ENCODE results near the gene CAPN5. TPM values are rescaled to one million over a fixed set of nuclear protein-coding genes. Genes with fewer than 3 reads are reported as not detected.

CAPN5 gene
- polyA plus RNA-seq, 3 donors = 0.28 to 0.83 (median 0.62) TPM

DNA sequence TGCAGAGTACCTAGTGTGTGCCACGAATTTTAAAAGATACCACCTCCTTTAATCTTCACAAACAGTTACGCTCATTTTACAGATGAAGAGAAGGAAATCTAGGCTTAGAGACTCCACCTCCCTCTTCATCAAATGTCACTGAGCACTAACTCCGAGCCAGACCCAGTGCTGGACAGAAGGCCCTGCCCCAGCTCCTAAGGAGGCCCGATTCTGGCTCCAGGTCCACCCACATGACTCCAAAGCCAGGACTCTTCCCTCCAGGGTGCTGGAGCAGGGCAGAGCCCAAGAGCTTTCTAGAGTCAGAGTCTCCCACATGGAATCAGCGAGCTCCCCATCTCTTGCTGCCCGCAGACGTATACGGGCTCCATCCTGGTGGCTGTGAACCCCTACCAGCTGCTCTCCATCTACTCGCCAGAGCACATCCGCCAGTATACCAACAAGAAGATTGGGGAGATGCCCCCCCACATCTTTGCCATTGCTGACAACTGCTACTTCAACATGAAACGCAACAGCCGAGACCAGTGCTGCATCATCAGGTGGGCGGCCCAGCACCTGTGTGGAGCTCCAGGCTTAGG is 88.9 kb downstream of the CAPN5 start:
- H3K4me3 ChIP-seq (replicated peaks in 1 of 3; ENCODE audit: low read depth in 2 of 3, low read length in 3 of 3) = no peak overlapping the region
- no peaks in the 10 kb centered on the region for H3K36me3 Mint-ChIP-seq
- H4K20me1 ChIP-seq (ENCODE audit: insufficient read depth, low read length) = no peaks in the 10 kb centered on the region
- peaks cover 0 to 2% of the 10 kb centered on the region in 2 donors for H3K4me1 ChIP-seq (ENCODE audit: control insufficient read depth in 1 of 2, insufficient read depth in 2 of 2, low read length in 2 of 2)
- peaks cover 6 to 29% (median 7%) of the 10 kb centered on the region in 3 donors for H3K27me3 Mint-ChIP-seq (ENCODE audit: low read depth in 3 of 3)
- peak overlapping the region in 1 of 7 donors; percentile 21 for H3K27ac Mint-ChIP-seq
- H3K9ac ChIP-seq (ENCODE audit: insufficient read depth, low read length, poor library complexity, severe bottlenecking) = no peak overlapping the region
- H3K36me3 ChIP-seq (replicated peaks in 1 of 2; ENCODE audit: control insufficient read depth in 1 of 2, insufficient read depth in 2 of 2, low read length in 2 of 2) = no peaks in the 10 kb centered on the region
- no peaks in the 10 kb centered on the region for H3K9me3 ChIP-seq (replicated peaks in 1 of 2; ENCODE audit: control insufficient read depth in 1 of 2, insufficient read depth in 1 of 2, low read length in 2 of 2)
- H3K4me1 Mint-ChIP-seq = peaks cover 15% of the 10 kb centered on the region
- intact Hi-C loops (cut with micrococcal nuclease) = no loop called here
- no peaks in the 10 kb centered on the region for H3K27me3 ChIP-seq (ENCODE audit: control insufficient read depth in 2 of 2, insufficient read depth in 2 of 2, low read length in 2 of 2)
- H3K27ac ChIP-seq (ENCODE audit: low read depth in 1 of 2, low read length in 2 of 2) = no peak overlapping the region
- TF ChIP-seq, protein P1, sequence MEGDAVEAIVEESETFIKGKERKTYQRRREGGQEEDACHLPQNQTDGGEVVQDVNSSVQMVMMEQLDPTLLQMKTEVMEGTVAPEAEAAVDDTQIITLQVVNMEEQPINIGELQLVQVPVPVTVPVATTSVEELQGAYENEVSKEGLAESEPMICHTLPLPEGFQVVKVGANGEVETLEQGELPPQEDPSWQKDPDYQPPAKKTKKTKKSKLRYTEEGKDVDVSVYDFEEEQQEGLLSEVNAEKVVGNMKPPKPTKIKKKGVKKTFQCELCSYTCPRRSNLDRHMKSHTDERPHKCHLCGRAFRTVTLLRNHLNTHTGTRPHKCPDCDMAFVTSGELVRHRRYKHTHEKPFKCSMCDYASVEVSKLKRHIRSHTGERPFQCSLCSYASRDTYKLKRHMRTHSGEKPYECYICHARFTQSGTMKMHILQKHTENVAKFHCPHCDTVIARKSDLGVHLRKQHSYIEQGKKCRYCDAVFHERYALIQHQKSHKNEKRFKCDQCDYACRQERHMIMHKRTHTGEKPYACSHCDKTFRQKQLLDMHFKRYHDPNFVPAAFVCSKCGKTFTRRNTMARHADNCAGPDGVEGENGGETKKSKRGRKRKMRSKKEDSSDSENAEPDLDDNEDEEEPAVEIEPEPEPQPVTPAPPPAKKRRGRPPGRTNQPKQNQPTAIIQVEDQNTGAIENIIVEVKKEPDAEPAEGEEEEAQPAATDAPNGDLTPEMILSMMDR (IDR thresholded peaks at IDR 0.05) = no peak
- no peak overlapping the region for H3K4me3 Mint-ChIP-seq
- WGBS (ENCODE audit: insufficient coverage) = 94% methylated on average over 12 of the region's 13 CpGs
- no peak overlapping the region for H2AFZ ChIP-seq (ENCODE audit: insufficient read depth, low read depth, low read length, poor library complexity, severe bottlenecking)
- no peaks in the 10 kb centered on the region for H3K79me2 ChIP-seq (ENCODE audit: insufficient read depth, low read length)
- DNase-seq = no peak
- H3K9me3 Mint-ChIP-seq = peaks cover 0 to 3% (median 0%) of the 10 kb centered on the region in 7 donors
- no peak overlapping the region for H3K4me2 ChIP-seq (replicated peaks; ENCODE audit: extremely low read depth, low read length, poor library complexity, severe bottlenecking)

DNA sequence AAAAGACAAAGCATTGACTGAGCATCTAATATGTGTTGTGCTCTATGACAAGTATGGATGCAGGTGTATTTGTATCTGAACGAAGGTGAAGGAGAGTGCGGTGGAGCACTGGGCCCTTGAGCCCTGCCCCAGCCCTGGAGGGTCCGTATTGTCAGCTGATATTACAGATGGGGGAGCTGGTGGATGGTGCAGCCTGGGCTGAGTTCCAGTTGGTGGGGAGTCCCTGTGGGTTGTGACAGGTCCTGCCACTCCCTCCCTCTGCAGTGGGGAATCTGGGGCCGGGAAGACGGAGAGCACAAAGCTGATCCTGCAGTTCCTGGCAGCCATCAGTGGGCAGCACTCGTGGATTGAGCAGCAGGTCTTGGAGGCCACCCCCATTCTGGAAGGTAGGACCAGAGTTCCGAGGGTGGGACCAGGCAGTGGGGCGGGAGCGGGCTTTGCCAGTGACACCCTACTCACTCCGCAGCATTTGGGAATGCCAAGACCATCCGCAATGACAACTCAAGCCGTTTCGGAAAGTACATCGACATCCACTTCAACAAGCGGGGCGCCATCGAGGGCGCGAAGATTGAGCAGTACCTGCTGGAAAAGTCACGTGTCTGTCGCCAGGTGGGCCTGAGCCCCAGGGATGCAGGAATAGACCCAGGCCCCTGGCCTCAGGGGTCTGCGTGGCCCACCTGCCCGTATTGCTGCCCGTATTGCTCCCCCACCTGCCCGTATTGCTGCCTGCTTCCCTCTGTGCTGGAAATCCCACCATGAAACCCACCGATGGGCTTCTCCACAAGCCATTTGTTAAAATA is 89.8 kb downstream of the CAPN5 start:
- 97% methylated on average over 26 of the region's 26 CpGs for WGBS (ENCODE audit: insufficient coverage)
- H3K4me3 Mint-ChIP-seq = no peak overlapping the region
- no peaks in the 10 kb centered on the region for H4K20me1 ChIP-seq (ENCODE audit: insufficient read depth, low read length)
- H3K9me3 ChIP-seq (replicated peaks in 1 of 2; ENCODE audit: control insufficient read depth in 1 of 2, insufficient read depth in 1 of 2, low read length in 2 of 2) = no peaks in the 10 kb centered on the region
- peaks cover 0 to 3% (median 0%) of the 10 kb centered on the region in 7 donors for H3K9me3 Mint-ChIP-seq
- H3K4me2 ChIP-seq (replicated peaks; ENCODE audit: extremely low read depth, low read length, poor library complexity, severe bottlenecking) = no peak overlapping the region
- H3K36me3 ChIP-seq (replicated peaks in 1 of 2; ENCODE audit: control insufficient read depth in 1 of 2, insufficient read depth in 2 of 2, low read length in 2 of 2) = no peaks in the 10 kb centered on the region
- peaks cover 6 to 24% (median 10%) of the 10 kb centered on the region in 3 donors for H3K27me3 Mint-ChIP-seq (ENCODE audit: low read depth in 3 of 3)
- intact Hi-C loops (cut with micrococcal nuclease) = no loop called here
- H3K27me3 ChIP-seq (ENCODE audit: control insufficient read depth in 2 of 2, insufficient read depth in 2 of 2, low read length in 2 of 2) = no peaks in the 10 kb centered on the region
- no peak overlapping the region for H3K4me3 ChIP-seq (replicated peaks in 1 of 3; ENCODE audit: low read depth in 2 of 3, low read length in 3 of 3)
- H3K36me3 Mint-ChIP-seq = no peaks in the 10 kb centered on the region
- H3K4me1 ChIP-seq (ENCODE audit: control insufficient read depth in 1 of 2, insufficient read depth in 2 of 2, low read length in 2 of 2) = peaks cover 0 to 2% of the 10 kb centered on the region in 2 donors
- no peak overlapping the region for H3K27ac Mint-ChIP-seq
- peaks cover 15% of the 10 kb centered on the region for H3K4me1 Mint-ChIP-seq
- TF ChIP-seq, protein P1 (IDR thresholded peaks at IDR 0.05) = no peak
- no peak for DNase-seq
- H3K79me2 ChIP-seq (ENCODE audit: insufficient read depth, low read length) = no peaks in the 10 kb centered on the region
- no peak overlapping the region for H3K27ac ChIP-seq (ENCODE audit: low read depth in 1 of 2, low read length in 2 of 2)
- no peak overlapping the region for H3K9ac ChIP-seq (ENCODE audit: insufficient read depth, low read length, poor library complexity, severe bottlenecking)
- no peak overlapping the region for H2AFZ ChIP-seq (ENCODE audit: insufficient read depth, low read depth, low read length, poor library complexity, severe bottlenecking)
